Motor neuron (in vitro differentiated cells): ENCODE measurements around the gene SFXN1. TPM values are rescaled to one million over a fixed set of nuclear protein-coding genes. Genes with fewer than 3 reads are reported as not detected.
"Not testable (repeated sequence)": the region's sequence is repeated elsewhere in the genome, so short reads cannot be mapped to it uniquely, and the experiment has no call there.

Experiments
- ATAC-seq, 8 experiments: fragments of 200-7000 bp; cut with Tn5 transposase; replicated peaks in 6 of 8; 2 replicates each; pipeline ENCODE4 v1.8.0; 2021; ENCODE audit warnings: mild to moderate bottlenecking in 8 of 8, moderate library complexity in 8 of 8
- H3K27ac ChIP-seq, 2 donors: fragments of 250-450 bp; sonication (Bioruptor Pico); 2 replicates each; pipeline ENCODE4 v1.9.0; 2021; ENCODE audit warnings: antibody characterized with exemption in 2 of 2, mild to moderate bottlenecking in 2 of 2, moderate library complexity in 1 of 2
- H3K4me1 ChIP-seq, 2 donors: fragments of 250-450 bp; sonication (Bioruptor Pico); replicated peaks in 1 of 2; 2 replicates each; pipeline ENCODE4 v1.6.1; 2021; ENCODE audit warnings: antibody characterized with exemption in 2 of 2, mild to moderate bottlenecking in 2 of 2, moderate library complexity in 1 of 2
- H3K4me3 ChIP-seq, 5 donors: fragments of 250-450 bp; sonication (Bioruptor Pico); 2 replicates each; pipeline ENCODE4 v1.9.0; 2021; ENCODE audit warnings: antibody characterized with exemption in 5 of 5, mild to moderate bottlenecking in 5 of 5, moderate library complexity in 4 of 5
- WGBS, 10 experiments: fragments of 450-650 bp; shearing (Covaris generic); methylation state at CpG; one replicate each; pipeline ENCODE4 v1.0.0; 2022; 5-methylcytosine and 5-hydroxymethylcytosine counted together
- in situ Hi-C, 9 experiments: fragments of 400-800 bp; cut with MboI; loops; one replicate each; pipeline ENCODE4 v1.15.0; 2021; ENCODE audit warnings: low sequenced_read_pairs in 9 of 9, low pct_unique_long_range_greater_than_20kb in 2 of 9; ENCODE audit not compliant: unreplicated experiment in 9 of 9
- total RNA-seq, 8 experiments: library from RNA; unstranded; fragments of 300-600 nt; gene quantifications; 2 replicates each; pipeline versions ENCODE4 v1.2.3 to v1.2.4, GENCODE V29; 2022

SFXN1 gene
- 10 to 100 TPM; 35.4 to 77.0 (median 64.1) TPM for total RNA-seq

DNA sequence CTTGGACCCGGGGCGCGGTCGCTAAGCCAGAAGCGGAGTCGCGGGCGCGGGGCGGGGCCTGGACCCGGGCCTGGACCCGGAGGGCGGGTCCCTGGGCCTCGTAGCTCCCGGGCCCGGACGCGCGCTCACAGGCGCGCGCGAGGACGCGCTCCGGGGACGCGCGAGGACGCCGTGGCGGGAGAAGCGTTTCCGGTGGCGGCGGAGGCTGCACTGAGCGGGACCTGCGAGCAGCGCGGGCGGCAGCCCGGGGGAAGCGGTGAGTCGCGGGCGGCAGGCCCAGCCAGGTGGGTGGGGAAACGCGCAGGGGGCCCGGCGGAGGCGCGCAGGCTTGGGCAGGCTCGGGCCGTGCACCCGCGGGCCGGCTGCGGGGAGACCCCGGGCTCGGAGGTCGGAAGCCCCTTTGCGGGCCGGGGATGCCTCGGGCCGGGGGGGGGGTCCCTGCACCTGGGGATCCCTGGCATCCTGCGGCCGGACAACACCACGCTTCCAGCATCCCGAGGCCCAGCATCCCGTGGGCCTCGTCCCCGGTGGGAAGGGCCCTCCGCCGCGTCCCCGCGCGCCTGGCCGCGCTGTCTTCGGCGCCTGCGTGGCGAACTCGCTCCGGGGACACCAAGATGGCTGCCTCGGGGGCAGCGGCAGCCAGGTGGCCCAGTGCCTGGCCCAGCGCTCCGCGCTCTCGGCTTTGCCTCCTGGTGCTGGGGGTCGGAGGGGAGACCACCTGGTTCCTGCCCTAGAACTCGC is at the start of gene SFXN1:
Gene SFXN1, plus strand, starts transcription at position 177 of the 741 bp plus-strand sequence. CDS start 13,544 bp downstream, outside the sequence.
- H3K27ac ChIP-seq = peak within 1 kb of the TSS; percentile 88 to 92
- peaks cover 11 to 18% of the 10 kb centered on the region in 2 donors for H3K4me1 ChIP-seq
- H3K4me3 ChIP-seq = peak within 1 kb of the TSS; percentile 65 to 85 (median 72)
- ATAC-seq = peak; percentile 87 to 92 (median 88)
- 20% methylated on average over 1 of the region's 94 CpGs; no CpG with 5 or more reads in 9 of the 10 experiments for WGBS, 10 experiments
- in situ Hi-C loops = no loop called here

DNA sequence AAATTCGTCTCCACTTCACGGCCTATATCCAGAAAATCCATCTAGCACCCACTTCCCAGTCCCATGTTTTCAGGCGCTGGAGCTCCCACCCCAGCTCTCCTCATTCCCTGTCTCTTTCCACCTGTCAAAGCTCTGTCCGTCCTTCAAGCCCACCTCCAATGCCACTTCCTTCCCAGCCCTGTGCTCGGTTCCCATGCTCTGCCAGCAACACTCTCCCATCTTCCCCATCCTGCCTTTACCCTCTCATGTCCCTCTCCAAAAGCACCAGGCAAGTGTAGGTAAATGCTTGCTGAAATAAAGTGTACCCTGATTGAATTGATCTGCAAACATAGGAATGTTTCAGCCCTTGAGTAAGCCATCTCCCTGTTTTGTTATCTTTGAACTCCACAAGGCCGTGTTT is 43.6 kb upstream of the SFXN1 start:
- Histone ChIP-seq H3K4me3 (no peak overlapping the region), H3K27ac (no peak overlapping the region), H3K4me1 (no peaks in the 10 kb centered on the region)
- 0 to 85% (median 59%) methylated on average over 1 to 4 of the region's 6 CpGs for WGBS, 10 experiments
- no peak for ATAC-seq
- in situ Hi-C loops = loop anchor here in 3 of 9 experiments (25.0 kb wide), 2 partner anchors 222 to 472 kb away; no protein-coding TSS in a partner anchor

GRCh38 chr5:175436359-175436758 is 42.0 kb upstream of the SFXN1 start:
- H3K4me1 ChIP-seq = no peaks in the 10 kb centered on the region
- peak in 3 of 8 experiments; percentile 96 to 98 (median 97) for ATAC-seq
- no peak overlapping the region for H3K27ac ChIP-seq
- in situ Hi-C loops = loop anchor here in 3 of 9 experiments (25.0 kb wide), 2 partner anchors 224 to 474 kb away; no protein-coding TSS in a partner anchor
- 0 to 67% (median 50%) methylated on average over 1 to 8 of the region's 8 CpGs for WGBS, 10 experiments
- H3K4me3 ChIP-seq = no peak overlapping the region

GRCh38 chr5:175438234-175438857 is 40.0 kb upstream of the SFXN1 start:
- in situ Hi-C loops = loop anchor here in 3 of 9 experiments (25.0 kb wide), 2 partner anchors 226 to 476 kb away; no protein-coding TSS in a partner anchor
- Histone ChIP-seq H3K4me1 (no peaks in the 10 kb centered on the region), H3K27ac (no peak overlapping the region), H3K4me3 (no peak overlapping the region)
- no peak for ATAC-seq
- 56 to 100% (median 86%) methylated on average over 1 to 3 of the region's 3 CpGs; no CpG with 5 or more reads in 1 of the 10 experiments for WGBS, 10 experiments

DNA sequence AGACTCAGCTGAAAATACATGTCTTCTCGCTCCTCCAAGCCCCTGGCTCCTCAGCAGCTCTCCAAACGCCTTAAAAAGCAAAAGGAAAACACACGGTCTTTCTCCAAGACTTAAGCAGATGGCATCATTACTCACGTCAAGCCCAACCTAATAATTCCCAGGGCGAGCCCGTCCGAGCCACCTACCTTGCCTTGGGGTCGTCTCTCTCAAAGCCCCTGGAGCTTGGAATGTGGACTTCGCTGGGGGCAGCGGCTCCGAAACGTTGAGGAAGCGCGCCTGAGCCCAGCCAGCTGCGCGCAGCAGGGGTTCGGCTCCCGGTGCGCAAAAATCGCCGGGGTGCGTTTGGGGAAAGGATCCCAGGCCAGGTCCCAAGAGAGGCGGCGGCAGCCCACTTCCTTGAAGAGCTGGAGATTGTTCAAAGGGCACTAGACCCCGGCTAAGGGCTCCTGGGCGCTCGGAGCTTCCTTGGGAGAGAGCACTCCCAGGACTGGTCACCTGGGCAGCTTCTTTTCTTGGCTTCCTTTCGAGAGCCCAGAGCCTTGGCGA is 34.8 kb upstream of the SFXN1 start:
- ATAC-seq = peak in 1 of 8 experiments; percentile 4

DNA sequence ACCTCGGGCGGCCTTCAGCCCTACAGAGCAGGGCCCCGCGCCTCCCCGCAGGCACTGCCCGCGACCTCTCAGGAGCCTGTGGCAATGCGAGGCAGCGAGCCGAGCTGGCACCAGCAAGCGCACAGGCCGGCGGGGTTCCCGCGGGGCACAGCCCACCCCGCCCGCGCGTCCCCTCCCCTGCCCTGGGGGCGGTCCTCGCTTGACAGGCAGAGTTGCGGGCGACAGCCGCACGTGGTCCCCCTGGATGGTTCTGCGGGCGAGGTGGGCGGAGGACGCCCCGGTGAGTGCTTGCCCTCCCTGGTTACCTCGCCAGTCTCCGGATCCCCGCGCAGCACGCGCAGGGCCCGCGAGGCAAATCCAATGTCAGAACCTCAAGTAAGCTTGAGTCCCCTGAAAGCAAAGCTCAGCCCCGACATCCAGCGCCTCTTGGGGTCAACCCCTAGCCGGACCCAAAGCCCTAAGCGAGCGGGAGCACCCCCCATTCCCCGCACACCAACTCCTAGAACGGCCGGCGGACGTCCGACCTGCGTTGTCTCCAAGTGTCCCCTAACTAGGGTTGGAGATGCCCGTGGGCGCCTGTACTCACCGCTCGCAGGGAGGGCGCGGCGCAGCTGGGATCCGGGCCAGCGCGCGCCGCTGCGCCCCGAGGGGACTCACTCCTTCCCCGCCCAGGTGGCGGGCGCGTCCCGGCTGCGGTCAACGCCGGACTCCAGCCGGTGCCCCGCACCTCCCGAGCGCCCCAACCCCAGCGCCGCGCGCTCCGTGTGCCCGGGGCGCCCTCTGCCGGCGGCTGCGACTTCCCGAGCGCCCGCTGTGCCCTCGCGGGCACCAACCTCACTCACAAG is 34.1 kb upstream of the SFXN1 start, which contains the start of gene DRD1:
Gene DRD1, minus strand, starts transcription at position 123 of the 845 bp plus-strand sequence. CDS start 1,083 bp downstream, outside the sequence.
- WGBS, 10 experiments = 0 to 13% (median 0%) methylated on average over 3 to 18 of the region's 91 CpGs; no CpG with 5 or more reads in 6 of the 10 experiments
- Histone ChIP-seq H3K4me3 (peak within 1 kb of the TSS; percentile 17 to 38 (median 35)), H3K4me1 (no peaks in the 10 kb centered on the region), H3K27ac (no peak within 1 kb of the TSS)
- in situ Hi-C loops = loop anchor here in 8 of 9 experiments (10.0 to 25.0 kb wide), 4 partner anchors 232 to 499 kb away; no protein-coding TSS in a partner anchor
- ATAC-seq = peak; percentile 74 to 96 (median 94)

More for the DNA sequence above, 34.8 kb upstream of the SFXN1 start:
- WGBS, 10 experiments = 0 to 75% (median 13%) methylated on average over 2 to 12 of the region's 29 CpGs; no CpG with 5 or more reads in 1 of the 10 experiments
- H3K27ac ChIP-seq = no peak overlapping the region
- in situ Hi-C loops = loop anchor here in 8 of 9 experiments (10.0 to 25.0 kb wide), 4 partner anchors 231 to 499 kb away; no protein-coding TSS in a partner anchor
- H3K4me3 ChIP-seq = peak overlapping the region in 4 of 5 donors; percentile 28 to 38 (median 36)
- no peaks in the 10 kb centered on the region for H3K4me1 ChIP-seq

DNA sequence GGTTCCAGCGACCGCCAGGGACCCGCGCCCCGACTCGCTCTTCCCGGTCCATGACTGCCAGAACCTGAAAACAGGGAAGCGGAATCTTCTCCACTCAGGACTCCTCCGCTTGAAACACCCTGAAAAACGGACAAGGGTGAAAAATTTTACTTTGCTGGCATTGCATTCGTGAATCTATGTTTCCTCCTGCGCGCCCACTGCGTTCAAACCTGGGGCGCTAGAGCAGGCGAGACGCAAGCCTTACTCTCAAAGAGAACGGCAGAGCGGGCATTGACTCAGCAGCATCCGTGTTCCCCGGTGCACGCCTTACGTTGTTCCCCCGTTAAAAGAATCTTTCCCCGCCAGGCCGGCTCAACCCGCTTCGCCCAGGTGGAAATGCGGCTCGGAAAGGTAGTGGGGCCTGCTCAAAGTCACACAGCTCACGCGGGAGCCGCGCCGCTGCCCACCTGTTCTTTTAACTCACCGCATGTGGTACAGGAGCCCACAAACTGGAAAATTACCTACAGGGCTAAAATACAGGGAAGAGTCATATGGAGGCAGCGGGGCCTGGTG is 33.4 kb upstream of the SFXN1 start:
- Histone ChIP-seq H3K27ac (no peak overlapping the region), H3K4me1 (no peaks in the 10 kb centered on the region), H3K4me3 (peak overlapping the region in 4 of 5 donors; percentile 28 to 38 (median 36))
- ATAC-seq = no peak
- 0 to 80% (median 52%) methylated on average over 1 to 25 of the region's 37 CpGs; no CpG with 5 or more reads in 3 of the 10 experiments for WGBS, 10 experiments
- in situ Hi-C loops = loop anchor here (5.0 to 25.0 kb wide), 5 partner anchors 233 to 500 kb away; no protein-coding TSS in a partner anchor

DNA sequence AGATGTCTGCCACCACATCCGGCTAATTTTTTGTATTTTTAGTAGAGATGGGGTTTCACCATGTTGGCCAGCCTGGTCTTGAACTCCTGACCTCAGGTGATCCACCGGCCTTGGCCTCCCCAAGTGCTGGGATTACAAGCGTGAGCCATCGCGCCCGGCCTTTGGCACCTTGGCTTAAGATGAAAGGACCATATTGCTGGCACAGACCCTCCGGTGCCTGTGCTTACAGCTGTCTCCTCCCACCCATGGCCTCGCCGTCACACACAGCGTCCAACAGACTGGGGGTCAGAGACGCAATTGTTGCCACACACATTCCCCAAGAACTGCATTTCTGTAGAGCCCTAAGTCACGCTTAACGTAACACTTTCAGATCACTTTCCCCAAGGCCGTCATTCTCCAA is 32.0 kb upstream of the SFXN1 start:
- WGBS, 10 experiments = 70 to 100% (median 85%) methylated on average over 1 to 9 of the region's 14 CpGs; no CpG with 5 or more reads in 1 of the 10 experiments
- H3K4me1 ChIP-seq, H3K4me3 ChIP-seq, ATAC-seq, H3K27ac ChIP-seq: not testable (repeated sequence)
- in situ Hi-C loops = loop anchor here (5.0 to 25.0 kb wide), 5 partner anchors 234 to 502 kb away; no protein-coding TSS in a partner anchor

DNA sequence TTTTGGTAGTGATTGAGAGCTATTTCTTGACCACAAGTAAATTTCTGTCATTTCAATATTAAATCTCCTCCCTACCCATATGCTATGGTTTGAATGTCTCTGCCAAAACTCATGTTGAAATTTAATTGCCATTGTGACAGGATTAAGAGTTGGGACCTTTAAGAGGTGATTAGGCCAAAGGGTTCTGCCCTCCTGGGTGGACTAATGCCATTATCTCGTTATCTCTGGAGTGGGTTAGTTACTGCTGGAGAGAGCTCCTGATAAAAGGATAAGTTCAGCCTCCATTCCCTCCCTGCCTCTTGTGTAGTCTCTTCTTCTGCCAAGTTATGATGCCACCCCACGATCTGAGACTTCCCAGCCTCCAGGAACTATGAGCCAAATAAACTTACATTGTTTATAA is 30.8 kb upstream of the SFXN1 start:
- Histone ChIP-seq H3K27ac (no peak overlapping the region), H3K4me3 (no peak overlapping the region), H3K4me1 (peaks cover 2 to 4% of the 10 kb centered on the region in 2 donors)
- in situ Hi-C loops = loop anchor here (5.0 to 25.0 kb wide), 5 partner anchors 235 to 503 kb away; no protein-coding TSS in a partner anchor
- 0 to 100% (median 42%) methylated on average over 1 to 2 of the region's 2 CpGs; no CpG with 5 or more reads in 1 of the 10 experiments for WGBS, 10 experiments
- no peak for ATAC-seq

DNA sequence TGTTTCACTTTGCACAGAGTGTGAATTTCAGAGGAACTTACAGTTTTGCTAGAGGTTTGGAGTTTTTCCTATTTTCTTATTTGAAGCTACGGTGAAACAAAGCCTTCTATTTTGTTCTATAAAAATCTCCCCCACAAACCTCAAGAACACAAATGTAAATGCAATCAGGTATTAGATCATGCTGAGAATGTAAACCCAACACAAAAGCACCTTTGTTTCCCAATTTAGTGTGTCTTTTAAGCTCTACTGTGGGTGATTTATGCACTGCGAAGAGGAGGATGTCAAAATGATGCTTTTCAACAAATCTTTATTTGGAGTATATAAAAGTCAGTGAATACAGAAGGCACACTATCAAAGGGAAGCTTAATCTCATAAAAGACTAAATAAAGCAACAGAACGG is 30.1 kb upstream of the SFXN1 start:
- in situ Hi-C loops = loop anchor here (5.0 to 25.0 kb wide), 5 partner anchors 236 to 503 kb away; no protein-coding TSS in a partner anchor
- H3K27ac ChIP-seq = no peak overlapping the region
- WGBS, 10 experiments = 9 to 71% (median 27%) methylated on average over 1 to 3 of the region's 3 CpGs; no CpG with 5 or more reads in 1 of the 10 experiments
- no peak for ATAC-seq
- H3K4me3 ChIP-seq = no peak overlapping the region
- H3K4me1 ChIP-seq = peaks cover 2 to 4% of the 10 kb centered on the region in 2 donors

DNA sequence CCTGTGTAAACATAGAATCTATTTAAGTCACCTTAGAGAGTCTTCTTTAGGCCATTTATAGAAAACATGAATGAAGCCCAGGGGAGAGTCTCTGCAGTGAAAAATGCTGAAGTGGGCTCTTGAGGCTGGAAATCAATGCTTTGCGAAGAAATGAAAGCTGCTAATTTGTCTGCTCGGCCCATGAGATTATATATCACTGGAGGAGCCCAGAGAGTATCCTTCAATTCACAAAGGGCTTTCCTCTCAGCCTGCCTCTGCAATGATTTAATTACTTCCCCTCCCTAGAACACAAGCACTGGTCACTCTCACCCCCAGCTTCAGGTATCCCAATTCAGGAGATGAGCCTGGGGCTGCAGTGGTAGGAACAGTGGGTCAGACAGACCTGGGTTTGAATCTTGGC is 26.2 kb upstream of the SFXN1 start:
- H3K4me3 ChIP-seq = no peak overlapping the region
- in situ Hi-C loops = no loop called here
- H3K4me1 ChIP-seq = peaks cover 4 to 5% of the 10 kb centered on the region in 2 donors
- WGBS, 10 experiments = 25 to 67% (median 44%) methylated on average over 2 of the region's 2 CpGs; no CpG with 5 or more reads in 6 of the 10 experiments
- no peak overlapping the region for H3K27ac ChIP-seq
- ATAC-seq = peak in 5 of 8 experiments; percentile 24 to 89 (median 68)
